ENCODE measurements around the gene SMR3A.

- TF ChIP-seq CTCF (IDR thresholded peaks at IDR 0.05), result no peak
- no peak for TF ChIP-seq POLR2A (IDR thresholded peaks at IDR 0.05)
- no peak for TF ChIP-seq POLR2AphosphoS5 (IDR thresholded peaks at IDR 0.05; ENCODE audit: insufficient read depth in 1 of 2, low read depth in 1 of 2)
These were observed 44.6 kb upstream of the SMR3A start for GRCh38 chr4:70315928-70316327.

Data from vagina (tissue), 2 donors.